SU-DHL-6 (cell line): ENCODE data around the gene LIPT2.
"Not testable (repeated sequence)": the region's sequence is repeated elsewhere in the genome, so short reads cannot be mapped to it uniquely, and the experiment has no call there.

ENCODE experiments used
- EZH2phosphoT487 ChIP-seq: fragments of 200-600 bp; sonication (generic), shearing (Covaris generic); conservative IDR thresholded peaks from 2 replicates; pipeline ENCODE4 v1.6.1; 2018; ENCODE audit warnings: mild to moderate bottlenecking, antibody characterized with exemption, low read length, moderate library complexity, mixed read lengths
- TF ChIP-seq, protein P1 (sequence below): fragments of 200-600 bp; sonication (generic); IDR thresholded peaks from one replicate; pipeline ENCODE4 v1.5.1; 2017; ENCODE audit warnings: antibody characterized with exemption, mild to moderate bottlenecking, low read length, moderate library complexity; ENCODE audit not compliant: insufficient read depth, poor library complexity, severe bottlenecking

DNA sequence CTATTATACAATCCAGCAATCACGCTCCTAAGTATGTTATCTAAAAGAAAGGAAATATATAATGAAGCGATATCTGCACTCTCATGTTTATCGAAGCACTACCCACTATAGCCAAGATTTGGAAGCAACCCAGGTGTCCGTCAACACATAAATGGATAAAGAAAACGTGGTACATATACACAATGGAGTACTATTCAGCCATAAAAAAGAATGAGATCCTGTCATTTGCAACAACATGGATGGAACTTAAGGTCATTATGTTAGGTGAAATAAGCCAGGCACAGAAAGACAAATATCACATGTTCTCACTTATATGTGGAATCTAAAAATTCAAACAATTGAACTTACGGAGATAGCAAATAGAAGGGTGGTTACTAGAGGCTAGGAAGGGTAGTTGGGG lies 24.1 kb upstream of the LIPT2 start:
- TF ChIP-seq, protein P1, sequence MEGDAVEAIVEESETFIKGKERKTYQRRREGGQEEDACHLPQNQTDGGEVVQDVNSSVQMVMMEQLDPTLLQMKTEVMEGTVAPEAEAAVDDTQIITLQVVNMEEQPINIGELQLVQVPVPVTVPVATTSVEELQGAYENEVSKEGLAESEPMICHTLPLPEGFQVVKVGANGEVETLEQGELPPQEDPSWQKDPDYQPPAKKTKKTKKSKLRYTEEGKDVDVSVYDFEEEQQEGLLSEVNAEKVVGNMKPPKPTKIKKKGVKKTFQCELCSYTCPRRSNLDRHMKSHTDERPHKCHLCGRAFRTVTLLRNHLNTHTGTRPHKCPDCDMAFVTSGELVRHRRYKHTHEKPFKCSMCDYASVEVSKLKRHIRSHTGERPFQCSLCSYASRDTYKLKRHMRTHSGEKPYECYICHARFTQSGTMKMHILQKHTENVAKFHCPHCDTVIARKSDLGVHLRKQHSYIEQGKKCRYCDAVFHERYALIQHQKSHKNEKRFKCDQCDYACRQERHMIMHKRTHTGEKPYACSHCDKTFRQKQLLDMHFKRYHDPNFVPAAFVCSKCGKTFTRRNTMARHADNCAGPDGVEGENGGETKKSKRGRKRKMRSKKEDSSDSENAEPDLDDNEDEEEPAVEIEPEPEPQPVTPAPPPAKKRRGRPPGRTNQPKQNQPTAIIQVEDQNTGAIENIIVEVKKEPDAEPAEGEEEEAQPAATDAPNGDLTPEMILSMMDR, result not testable (repeated sequence)
- not testable (repeated sequence) for TF ChIP-seq EZH2phosphoT487
